HG02759 (cell line): ENCODE data around the gene MLXIPL.
"Not testable (repeated sequence)": the region's sequence is repeated elsewhere in the genome, so short reads cannot be mapped to it uniquely, and the experiment has no call there.

Source experiments
- ATAC-seq: cut with Tn5 transposase; IDR thresholded peaks from one replicate; pipeline ENCODE4 v1.9.1; 2021; ENCODE audit warnings: mild to moderate bottlenecking, moderate library complexity; ENCODE audit not compliant: unreplicated experiment

MLXIPL gene, protein sequence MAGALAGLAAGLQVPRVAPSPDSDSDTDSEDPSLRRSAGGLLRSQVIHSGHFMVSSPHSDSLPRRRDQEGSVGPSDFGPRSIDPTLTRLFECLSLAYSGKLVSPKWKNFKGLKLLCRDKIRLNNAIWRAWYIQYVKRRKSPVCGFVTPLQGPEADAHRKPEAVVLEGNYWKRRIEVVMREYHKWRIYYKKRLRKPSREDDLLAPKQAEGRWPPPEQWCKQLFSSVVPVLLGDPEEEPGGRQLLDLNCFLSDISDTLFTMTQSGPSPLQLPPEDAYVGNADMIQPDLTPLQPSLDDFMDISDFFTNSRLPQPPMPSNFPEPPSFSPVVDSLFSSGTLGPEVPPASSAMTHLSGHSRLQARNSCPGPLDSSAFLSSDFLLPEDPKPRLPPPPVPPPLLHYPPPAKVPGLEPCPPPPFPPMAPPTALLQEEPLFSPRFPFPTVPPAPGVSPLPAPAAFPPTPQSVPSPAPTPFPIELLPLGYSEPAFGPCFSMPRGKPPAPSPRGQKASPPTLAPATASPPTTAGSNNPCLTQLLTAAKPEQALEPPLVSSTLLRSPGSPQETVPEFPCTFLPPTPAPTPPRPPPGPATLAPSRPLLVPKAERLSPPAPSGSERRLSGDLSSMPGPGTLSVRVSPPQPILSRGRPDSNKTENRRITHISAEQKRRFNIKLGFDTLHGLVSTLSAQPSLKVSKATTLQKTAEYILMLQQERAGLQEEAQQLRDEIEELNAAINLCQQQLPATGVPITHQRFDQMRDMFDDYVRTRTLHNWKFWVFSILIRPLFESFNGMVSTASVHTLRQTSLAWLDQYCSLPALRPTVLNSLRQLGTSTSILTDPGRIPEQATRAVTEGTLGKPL

DNA sequence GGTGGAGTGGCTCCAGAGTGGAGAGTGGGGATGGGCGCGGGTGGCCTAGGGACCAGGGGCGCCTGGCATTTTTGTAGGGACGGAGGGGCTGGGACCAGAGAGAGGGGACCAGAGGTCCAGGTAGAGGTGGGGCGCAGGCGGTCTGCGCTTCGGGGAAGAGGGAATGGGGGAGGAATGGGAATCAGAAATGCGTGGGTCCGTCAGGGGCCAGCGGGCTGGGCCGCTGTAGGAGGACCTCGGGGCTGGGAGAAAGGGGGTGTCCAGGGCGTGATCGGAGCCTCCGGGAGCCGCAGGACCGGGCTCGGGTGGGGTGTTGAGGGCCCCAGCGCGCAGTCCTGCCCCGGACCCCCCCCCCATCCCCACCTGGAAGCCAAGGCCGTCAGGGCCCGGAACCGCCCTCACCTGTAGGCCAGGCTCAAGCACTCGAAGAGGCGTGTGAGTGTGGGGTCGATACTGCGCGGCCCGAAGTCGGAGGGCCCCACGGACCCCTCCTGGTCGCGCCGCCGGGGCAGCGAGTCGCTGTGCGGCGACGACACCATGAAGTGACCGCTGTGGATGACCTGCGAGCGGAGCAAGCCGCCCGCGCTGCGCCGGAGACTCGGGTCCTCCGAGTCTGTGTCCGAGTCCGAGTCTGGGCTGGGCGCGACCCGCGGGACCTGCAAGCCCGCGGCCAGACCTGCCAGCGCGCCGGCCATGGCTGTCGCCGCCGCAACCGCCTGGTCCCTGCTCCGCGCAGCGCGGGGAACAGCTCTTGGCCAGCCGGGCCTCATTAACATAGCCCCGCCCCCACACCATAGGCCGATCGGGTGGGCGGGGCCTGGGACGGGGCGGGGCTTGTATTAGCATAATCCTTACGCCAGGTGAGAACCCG, at the start of gene MLXIPL:
Gene MLXIPL, minus strand, starts transcription at position 725 of the 871 bp plus-strand sequence. Its CDS starts 30 bp downstream, at position 695.
- ATAC-seq, result no peak

DNA sequence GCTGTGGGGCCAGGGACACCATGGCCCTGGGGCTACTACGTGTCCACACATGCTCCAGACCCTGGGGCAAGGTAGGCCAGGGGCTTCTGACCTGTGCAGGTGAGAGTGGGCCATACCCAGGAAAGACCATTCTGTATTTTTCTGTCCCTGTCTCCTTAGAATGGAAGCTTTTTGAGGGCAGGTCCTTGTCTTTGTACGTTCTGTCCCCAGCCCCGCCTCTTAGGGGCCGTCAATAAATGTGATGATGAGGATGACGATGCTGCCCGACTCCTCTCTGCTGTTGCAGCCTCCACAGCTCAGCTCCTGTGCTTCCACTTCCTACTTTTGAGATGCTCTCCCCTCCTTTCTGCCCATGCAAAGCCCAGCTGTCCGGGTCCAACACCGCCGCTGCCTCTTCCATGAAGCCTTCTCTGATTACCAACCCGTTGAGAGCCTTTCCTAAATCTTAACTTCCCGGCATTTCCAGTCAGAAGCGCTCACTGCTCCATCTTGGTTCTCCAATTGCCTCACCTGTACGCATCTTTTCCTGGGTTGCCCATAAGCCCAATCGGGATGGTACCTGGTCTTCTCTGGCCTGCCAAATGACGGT, 47.6 kb upstream of the MLXIPL start:
- no peak for ATAC-seq

DNA sequence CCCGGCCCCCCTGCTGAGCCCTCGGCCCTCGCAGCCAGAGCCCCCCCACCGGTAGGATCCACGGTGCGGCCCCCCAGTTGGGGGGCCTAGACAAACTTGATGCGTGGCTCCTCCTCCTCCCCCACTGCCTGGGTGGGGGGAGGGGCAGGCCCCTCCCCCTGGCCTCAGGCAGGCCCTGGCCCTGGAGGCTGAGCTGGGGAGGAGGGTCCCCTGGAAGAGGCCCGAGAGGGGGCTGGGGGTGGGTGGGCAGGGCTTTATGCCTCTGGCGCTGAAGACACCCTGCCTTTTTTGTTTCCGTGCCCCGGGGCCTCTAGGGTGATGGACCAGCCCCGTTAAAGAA, 47.0 kb upstream of the MLXIPL start:
- ATAC-seq, result no peak

DNA sequence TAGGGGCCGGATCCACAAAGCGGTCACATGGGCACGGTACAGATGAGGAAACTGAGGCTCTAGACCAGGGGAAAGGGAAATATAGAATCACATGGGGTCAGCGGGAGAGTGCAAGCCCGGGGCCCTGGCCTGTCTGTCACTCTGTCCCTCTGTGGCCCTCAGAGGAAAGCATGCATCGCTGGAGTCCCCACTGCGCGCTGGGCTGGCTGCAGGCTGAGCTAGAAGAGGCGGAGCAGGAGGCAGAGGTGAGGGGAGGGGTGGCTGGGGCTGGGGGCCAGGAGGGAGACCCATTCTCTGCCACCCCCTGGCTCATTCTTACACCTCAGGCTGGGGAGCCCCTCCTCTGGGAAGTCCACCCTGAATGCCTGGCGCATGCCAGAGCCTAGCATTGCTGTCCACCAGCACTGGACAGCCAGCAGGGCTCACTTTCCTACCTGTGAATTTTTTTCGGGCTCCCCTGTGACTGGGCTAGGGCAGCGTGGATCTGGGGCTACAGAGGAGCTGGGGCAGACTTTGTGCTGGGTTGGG, 45.6 kb upstream of the MLXIPL start:
- no peak for ATAC-seq

DNA sequence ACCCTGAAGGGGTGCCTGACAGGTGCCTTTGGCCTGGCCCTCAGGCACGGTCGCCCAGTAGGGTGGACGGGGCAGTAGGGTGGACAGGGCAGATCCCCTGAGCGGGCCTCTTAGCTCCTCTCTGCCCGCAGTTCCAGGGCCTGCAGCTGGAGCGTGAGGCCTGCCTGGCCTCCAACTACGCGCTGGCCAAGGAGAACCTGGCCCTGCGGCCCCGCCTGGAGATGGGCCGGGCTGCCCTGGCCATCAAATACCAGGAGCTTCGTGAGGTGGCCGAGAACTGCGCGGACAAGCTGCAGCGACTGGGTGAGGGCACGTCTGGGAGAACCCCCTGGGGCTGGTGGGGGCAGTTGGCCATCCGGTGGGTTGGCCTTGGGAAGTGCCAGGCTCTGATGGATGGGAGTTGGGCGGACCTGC, 45.0 kb upstream of the MLXIPL start:
- no peak for ATAC-seq

DNA sequence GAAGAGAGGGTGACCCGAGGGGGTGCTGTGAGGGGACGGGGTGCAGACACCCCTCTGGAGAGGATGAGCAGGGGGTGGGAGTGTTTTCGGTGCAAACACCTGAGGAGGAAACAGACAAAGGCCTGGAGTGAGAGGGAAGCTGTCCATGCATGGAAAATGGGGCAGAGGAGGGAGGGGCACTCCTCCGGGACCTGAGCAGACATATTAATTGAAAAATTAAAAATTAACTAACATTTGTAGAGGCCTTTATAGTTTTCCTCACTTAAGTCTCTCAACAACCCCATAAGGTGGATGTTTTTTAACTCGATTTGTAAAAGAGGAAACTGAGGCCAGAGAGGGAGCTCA, 44.5 kb upstream of the MLXIPL start:
- no peak for ATAC-seq

DNA sequence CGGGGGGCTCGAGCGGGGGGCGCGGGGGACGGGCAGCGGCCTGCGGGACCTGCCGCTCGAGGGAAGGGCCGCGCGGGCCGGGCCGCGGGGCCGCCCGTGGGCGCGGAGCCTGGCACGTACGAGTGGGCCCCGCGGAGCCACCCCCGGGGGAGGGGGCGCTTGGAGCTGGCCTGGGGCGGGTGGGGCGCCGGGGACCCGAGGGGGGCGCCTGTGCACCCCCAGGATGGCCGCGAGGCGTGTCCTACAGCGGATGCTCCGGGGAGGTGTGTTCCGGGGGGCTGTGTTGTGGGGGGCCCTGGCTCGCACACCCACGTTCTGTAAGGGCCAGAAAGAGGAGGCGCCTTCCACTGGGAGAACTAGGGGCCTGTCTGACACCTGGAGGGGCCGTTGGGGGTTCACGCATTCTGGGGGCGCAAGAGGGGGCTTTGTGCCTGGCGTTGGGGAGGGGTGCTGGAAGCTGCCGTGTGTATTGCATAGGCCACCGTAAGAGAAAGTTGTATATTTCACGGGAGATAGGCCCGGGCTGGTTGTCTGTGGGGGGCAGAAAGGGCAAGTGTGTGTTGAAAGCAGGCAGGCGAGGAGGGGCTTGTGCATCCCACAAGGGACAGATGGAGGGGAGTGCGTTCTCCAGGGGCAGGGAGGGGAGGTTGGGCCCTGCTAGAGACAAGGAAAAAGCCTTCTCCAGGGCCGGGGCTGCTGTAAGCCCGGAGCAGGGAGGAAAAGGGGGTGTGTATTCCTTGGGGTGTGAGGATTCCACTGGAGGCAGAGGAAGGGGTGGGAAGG, 44.0 kb upstream of the MLXIPL start:
- ATAC-seq, result peak; percentile 12

DNA sequence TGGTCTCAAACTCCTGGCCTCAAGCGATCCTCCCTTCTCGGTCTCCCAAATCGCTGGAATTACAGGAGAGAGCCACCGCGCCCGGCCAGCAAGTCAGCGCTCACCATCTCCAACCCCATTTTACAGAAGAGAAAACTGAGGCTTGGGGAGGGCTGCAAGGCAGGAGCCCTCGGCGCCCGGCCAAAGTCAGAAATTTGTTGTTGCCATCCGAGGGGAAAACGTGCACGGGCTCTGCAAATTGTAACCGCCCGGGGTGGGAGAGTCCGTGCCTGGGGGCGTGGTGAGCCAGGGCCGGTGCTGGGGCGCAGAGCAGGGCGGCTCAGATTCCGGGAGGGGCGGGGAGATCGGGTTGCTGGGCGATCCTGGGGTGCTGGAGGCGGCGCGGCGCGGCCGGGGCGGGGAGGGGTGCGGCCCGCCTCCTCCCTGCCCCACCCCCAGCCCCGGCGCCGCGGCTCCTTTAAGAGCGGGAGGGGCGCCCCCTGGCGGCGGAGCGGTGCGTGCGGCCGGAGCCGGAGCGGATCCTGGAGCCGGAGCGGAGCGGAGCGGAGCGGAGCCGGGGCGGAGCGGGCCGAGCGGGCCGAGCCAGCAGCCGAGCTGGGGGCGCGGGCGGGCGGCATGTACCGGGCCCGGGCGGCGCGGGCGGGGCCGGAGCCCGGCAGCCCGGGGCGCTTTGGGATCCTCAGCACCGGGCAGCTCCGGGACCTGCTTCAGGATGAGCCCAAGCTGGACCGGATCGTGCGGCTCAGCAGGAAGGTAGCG, 43.2 kb upstream of the MLXIPL start, which contains the start of gene VPS37D:
Gene VPS37D, plus strand, starts transcription at position 488 of the 759 bp plus-strand sequence. Its CDS starts 128 bp downstream, at position 616.
- peak; percentile 95 for ATAC-seq

DNA sequence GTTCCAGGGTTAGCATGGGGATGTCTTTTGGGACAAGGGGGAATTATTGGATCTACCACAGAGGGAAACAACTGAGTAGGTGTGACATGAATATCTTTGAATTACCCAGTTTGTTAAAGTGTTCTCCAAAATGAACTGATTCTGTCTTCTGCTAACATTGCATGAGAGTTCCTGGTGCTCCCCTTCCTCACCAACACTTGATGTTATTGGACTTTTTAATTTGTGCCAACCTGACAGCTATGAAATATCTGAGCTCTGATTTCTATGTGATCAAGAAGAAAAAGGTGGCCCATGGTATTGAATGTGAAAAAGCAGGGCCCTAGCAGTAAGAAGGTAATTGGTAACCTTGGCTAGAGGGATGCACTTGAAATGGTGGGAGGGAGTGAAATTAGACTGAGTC, 38.7 kb upstream of the MLXIPL start:
- ATAC-seq, result no peak

DNA sequence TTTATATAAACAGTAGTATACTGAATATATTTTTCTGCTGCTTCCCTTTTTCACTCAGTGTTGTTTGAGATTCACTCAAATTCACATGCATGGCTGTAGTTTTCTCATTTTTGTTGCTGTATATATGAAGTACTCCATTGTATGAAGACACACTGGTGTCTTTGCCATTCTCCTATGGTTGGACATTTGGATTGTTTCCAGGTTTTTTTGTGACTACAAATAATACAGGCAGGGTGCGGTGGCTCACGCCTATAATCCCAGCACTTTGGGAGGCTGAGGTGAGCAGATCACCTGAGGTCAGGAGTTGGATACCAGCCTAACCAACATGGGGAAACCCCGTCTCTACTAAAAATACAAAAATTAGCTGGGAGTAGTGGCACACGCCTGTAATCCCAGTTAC, 36.3 kb upstream of the MLXIPL start:
- not testable (repeated sequence) for ATAC-seq

DNA sequence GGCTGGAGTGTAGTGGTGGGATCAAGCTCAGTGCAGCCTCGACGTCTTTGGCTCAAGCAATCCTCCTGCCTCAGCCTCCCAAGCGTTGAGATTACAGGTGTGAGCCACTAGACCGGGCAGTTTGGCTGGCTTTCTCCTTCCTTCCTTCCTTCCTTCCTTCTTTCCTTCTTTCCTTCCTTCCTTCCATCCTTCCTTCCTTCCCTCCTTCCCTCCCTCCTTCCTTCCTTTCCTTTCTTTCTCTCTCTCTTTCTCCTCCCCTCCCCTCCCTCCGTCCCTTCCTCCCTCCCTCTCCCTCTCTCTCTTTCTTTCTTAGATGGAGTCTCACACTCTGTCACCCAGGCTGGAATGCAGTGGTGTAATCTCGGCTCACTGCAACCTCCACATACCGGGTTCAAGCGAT, 35.7 kb upstream of the MLXIPL start:
- ATAC-seq, result no peak

DNA sequence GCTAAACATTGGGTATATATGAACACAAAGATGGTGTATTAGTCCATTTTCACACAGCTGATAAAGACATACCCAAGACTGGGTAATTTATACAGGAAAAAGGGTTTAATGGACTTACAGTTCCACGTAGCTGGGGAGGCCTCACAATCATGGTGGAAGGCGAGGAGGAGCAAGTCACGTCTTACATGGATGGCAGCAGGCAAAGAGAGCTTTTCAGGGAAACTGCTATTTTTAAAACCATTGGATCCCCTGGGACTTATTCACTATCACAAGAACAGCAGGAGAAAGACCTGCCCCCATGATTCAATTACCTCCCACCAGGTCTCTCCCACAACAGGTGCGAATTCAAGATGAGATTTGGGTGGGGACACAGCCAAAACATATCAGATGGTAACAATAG, 31.0 kb upstream of the MLXIPL start:
- ATAC-seq, result not testable (repeated sequence)

DNA sequence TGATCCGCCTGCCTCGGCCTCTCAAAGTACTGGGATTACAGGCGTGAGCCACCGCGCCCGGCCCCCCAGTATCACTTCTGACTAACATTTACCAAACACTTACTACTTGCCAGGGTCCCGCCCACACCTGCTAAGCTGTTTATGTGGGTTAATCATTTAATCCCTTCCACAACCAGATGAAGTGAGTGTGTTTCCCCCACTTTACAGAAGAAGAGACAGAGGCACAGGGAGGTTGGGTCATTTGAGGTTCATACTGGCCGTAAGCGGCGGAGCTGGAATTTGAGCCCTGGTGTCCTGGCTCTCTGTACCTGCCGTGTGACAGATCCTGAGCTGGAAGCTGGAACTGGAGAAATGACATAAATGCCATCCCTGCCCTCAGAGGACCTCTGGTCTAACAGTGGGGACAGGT, 28.2 kb upstream of the MLXIPL start:
- ATAC-seq, result no peak

DNA sequence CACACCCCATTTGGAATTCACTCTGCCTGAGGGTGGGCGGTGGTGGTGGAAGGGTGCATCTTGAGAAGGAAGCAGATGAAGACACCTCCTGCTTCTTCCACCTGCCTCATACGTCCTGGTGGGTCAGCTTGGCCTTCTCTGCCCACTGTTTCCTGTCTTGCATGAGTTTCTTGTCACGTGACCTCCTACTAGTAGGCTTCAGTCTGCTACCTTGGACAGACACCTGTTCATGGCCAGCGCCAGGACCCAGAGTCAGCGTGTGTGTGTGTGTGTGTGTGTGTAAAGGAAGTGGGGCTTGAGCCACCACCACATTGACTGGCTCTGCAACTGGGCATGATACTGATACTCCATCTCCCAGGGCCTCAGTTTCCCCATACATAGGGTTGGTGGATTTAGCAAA, 26.2 kb upstream of the MLXIPL start:
- no peak for ATAC-seq

DNA sequence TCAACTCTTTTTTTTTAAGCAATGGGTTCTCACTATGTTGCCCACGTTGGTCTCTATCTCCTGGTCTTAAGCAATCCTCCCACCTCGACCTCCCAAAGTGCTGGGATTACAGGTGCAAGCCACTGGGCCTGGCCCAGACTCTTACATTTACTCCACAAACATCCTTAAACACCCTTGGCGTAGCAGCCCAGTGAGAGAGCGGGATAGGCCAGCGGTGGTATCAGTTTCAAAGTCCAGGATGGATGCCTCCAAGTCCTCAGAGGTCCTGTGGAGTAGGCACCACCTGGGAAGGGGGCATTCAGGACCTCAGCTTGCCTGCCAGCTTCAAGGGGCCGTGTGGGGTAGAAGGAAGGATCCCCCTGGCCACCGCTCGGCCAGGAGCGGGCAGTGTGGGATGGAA, 25.3 kb upstream of the MLXIPL start:
- ATAC-seq, result no peak

DNA sequence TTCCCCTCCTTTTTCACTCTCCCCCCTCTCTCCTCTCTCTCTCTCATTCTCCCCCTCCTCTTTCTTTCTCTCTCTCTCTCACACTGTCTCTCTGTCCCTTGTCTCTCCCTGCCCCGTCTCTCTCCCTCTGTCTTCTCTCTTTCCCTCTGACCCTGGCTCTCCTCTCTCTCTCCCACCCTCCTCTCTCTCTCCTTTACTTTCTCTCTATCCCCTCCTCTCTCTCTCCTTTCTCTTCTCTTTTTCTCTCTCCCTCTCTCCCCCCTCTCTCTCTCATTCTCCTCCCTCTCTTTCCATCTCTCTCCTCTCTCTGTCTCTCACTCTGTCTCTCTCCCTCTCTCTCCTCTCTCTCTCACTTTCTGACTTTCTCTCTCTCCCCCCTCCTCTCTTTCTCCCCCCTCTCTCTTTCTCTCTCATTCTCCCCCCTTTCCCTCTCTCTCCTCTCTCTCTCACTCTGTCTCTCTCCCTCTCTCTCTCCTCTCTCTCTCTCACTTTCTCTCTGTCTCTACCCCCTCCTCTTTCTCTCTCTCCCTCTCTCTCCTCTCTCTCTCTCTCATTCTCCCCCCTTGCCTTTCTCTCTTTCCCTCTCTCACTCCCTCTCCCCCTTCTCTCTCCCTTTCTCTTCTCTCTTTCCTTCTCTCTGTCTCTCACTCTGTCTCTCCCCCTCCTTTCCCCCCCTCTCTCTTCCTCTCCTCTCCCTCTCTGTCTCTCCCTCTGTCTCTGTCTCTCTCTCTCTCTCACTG, 24.4 kb upstream of the MLXIPL start:
- ATAC-seq, result no peak

DNA sequence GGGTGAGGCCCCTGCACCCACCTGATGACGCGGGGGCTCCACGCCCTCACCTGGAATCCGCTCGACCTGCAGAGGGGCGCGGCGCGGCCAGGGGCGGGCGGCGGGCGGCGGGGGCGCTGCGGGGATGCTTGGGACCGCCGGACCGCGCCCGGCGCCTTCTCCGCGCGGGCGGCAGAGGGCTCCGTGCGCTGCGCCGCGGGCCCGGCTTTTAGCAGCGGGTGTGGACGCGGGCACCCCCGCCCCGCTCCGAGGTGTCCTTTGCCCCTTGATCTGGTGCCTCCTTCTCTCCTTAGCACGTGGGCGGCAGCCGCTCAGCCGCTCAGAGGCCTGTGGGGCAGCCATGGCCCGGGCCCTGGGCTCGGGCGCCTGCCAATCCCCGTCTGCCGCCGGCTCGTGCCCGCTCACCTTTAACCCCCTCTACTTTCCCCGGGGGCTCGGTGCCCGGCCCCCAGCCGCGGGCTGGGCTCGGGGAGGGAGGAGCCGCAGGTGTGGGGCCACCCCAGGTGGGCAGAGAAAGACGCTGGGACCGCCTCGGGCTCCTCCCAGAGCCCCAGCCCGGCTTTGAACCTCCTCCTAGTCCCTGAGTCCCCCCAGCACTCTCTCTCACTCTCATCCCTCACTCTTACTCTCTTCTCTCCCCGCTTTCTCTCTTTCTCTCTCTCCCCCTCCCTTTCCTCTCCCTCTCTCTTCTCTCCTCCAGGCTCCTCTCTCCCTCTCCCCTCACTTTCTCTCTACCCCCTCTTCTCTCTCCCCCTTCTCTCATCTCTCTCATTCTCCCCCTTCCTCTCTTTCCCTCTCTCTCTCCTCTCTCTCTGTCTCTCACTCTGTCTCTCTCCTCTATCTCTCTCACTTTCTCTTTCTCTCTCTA, 23.6 kb upstream of the MLXIPL start:
- no peak for ATAC-seq
